GM12874 (cell line): Measurements from ENCODE around the gene WDR33.

Experiments used
- TF ChIP-seq, protein P1 (sequence below): IDR thresholded peaks from 2 replicates; pipeline ENCODE4 v1.5.1; 2011; ENCODE audit warnings: low read depth, mild to moderate bottlenecking, control low read depth, low read length, moderate library complexity; ENCODE audit not compliant: insufficient read depth

The WDR33 gene

DNA sequence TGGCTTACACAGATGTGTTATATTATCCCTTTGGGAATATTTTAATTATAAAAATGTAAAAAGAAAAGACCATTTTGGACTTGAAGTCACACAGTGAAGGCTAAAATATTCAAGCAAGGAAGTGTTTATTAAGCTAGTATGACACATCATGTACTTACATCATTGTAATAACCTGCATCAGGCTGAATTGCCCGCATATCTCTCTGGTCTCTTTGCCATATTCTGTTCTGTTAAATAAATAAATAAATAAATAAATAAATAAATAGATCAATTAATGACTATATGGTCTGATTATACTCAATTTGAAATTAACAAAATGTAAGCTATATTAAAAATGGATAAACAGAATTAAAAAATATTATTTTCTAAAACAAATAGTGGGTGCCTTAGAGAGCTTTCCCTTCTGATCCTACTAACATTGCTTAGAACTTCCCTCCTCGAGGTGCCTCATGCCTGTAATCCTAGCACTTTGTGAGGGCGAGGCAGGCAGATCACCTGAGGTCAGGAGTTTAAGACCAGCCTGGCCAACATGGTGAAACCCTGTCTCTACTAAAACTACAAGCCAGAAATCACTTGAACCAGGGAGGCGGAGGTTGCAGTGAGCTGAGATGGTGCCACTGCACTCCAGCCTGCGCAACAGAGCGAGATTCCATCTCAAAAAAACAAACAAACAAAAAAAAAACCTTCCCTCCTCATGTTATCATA is 42.0 kb downstream of the WDR33 start:
- TF ChIP-seq, protein P1, sequence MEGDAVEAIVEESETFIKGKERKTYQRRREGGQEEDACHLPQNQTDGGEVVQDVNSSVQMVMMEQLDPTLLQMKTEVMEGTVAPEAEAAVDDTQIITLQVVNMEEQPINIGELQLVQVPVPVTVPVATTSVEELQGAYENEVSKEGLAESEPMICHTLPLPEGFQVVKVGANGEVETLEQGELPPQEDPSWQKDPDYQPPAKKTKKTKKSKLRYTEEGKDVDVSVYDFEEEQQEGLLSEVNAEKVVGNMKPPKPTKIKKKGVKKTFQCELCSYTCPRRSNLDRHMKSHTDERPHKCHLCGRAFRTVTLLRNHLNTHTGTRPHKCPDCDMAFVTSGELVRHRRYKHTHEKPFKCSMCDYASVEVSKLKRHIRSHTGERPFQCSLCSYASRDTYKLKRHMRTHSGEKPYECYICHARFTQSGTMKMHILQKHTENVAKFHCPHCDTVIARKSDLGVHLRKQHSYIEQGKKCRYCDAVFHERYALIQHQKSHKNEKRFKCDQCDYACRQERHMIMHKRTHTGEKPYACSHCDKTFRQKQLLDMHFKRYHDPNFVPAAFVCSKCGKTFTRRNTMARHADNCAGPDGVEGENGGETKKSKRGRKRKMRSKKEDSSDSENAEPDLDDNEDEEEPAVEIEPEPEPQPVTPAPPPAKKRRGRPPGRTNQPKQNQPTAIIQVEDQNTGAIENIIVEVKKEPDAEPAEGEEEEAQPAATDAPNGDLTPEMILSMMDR = no peak

DNA sequence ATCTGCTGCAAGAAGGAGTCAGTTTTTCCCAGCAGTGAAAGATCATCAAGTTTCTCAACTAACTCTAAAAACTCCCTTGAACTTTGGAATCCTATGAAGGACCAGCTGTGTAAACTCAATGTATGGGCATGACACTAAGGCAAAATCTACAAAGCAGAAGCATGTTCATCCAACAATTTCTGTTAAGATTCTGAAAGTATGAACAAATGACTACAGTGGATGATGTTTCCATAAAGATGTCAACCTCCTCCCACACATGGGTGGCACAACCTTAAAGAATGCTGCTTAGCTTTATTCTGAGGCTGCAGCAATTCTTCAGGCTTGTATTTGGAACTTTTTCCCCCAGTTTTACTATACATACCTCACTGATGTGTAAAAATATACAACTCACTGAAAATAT is 47.2 kb downstream of the WDR33 start:
- TF ChIP-seq, protein P1 = no peak

DNA sequence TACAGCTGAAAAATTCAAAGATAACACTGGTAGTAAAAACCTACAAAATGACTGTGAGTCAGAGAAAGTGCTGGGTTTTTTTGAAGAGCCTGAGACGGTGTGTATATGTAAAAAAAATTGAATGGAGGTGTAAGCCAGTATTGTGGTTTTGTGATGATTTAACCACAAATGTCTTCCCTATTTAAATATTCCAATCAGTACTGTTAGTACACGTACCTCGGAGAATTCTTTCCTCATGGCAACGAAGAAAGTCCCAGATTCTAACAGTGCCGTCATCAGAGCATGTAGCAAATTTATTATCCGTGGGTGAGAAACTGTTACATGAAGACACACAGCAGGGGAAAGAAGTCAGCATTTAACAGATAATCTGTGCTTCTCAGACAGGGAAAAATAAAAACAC is 48.1 kb downstream of the WDR33 start:
- TF ChIP-seq, protein P1 = no peak

DNA sequence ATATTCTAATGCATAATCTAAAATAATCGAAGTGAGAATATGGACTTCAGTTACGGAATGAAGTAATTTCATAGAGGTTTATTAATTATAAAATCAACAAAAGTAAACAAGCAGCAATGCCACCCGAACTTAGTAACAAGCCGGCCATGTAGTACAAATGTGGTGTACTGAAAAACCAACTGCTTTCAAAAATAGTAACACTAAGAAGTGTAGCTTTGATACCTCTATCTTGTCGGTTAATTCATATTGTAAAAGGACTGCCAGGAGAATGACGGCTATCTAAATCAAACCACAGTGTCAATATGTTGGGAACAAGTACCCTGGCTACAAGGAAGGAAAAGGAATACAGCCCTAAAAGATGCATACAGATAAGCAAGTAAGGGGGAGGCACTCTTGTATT is 48.5 kb downstream of the WDR33 start:
- TF ChIP-seq, protein P1 = no peak

DNA sequence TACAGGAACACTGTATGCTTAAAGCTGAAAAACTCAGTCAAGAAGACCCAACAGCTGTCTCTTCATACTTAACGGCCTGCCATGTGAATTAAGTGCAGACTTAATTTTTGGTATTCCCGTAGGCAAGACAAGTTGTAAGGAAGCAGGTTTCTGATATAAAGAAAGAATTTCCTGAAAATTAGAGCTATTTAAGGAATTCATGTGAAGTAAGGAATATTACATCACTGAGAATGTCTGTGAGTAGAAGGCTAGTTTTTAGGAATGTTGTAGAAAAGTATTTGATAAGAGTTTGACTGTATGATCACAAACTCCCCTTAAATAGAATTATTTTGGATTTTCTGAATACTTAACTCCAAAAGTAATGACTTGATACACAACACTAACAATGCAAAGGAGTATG is 51.0 kb downstream of the WDR33 start:
- TF ChIP-seq, protein P1 = no peak

DNA sequence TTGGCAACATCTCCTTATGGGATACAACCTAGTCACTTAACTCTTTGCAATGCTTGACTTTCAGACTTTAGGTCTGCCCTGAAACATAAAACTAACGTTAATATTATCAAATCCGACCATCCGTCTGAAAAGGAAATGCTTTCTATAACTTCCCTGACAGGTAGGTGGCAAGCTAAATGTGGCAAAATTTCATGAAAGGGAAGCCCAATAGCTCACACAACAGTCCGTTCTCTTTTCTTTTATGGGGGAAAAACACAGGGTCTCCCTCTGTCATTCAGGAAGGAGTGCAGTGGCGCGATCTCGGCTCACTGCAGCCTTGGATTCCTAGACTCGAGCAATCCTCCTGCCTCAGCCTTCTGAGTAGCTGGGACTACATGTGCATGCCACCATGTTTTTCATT is 56.8 kb downstream of the WDR33 start:
- TF ChIP-seq, protein P1 = no peak

DNA sequence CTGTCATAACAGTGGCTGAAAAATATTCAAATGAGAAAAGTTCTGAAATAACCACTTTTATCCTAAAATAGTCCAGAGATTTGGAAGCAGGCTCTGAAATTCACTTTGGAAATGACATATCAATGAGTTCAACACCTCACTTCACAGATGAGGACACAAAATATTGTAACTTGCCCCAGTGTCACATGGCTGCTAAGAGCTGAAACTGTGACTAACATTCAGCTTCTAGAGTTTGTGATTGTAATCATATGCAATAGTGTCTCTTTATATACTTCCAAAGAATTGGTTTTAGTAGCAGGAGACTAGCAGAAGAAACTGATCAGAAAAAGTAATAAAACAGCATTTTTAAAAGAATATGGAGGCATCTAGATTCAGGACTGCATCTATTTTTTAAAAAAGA is 57.6 kb downstream of the WDR33 start:
- TF ChIP-seq, protein P1 = no peak
